HAP-1 (cell line): ENCODE data around the gene DGKH.
"Not testable (repeated sequence)": the region's sequence is repeated elsewhere in the genome, so short reads cannot be mapped to it uniquely, and the experiment has no call there.

Source experiments
- DNase-seq, 2 experiments: peaks; one replicate each; pipeline ENCODE4 v3.0.0-alpha.2; 2016 to 2020; ENCODE audit warnings: low spot score in 2 of 2
- H3K27me3 ChIP-seq: fragments of 250-450 bp; sonication (Bioruptor Pico); 2 replicates; pipeline ENCODE4 v1.5.1; 2020; ENCODE audit warnings: low read depth, mild to moderate bottlenecking, moderate library complexity
- H3K36me3 ChIP-seq: fragments of 250-450 bp; sonication (Bioruptor Pico); replicated peaks from 2 replicates; pipeline ENCODE4 v1.5.1; 2020; ENCODE audit warnings: mild to moderate bottlenecking
- H3K4me1 ChIP-seq: fragments of 250-450 bp; sonication (Bioruptor Pico); 2 replicates; pipeline ENCODE4 v1.5.1; 2020; ENCODE audit warnings: mild to moderate bottlenecking
- H3K4me3 ChIP-seq: fragments of 250-450 bp; sonication (Bioruptor Pico); 2 replicates; pipeline ENCODE4 v1.5.1; 2020; ENCODE audit warnings: mild to moderate bottlenecking, moderate library complexity
- H3K9me3 ChIP-seq: fragments of 250-450 bp; sonication (Bioruptor Pico); 2 replicates; pipeline ENCODE4 v1.5.1; 2020; ENCODE audit warnings: mild to moderate bottlenecking, moderate library complexity
- in situ Hi-C: fragments of 300-500 bp; cut with MboI; formaldehyde crosslinking; loops from 3 replicates; pipeline ENCODE4 v1.14.3; 2020; ENCODE audit warnings: low sequenced_read_pairs, inconsistent platforms, mixed read lengths

The DGKH gene

DNA sequence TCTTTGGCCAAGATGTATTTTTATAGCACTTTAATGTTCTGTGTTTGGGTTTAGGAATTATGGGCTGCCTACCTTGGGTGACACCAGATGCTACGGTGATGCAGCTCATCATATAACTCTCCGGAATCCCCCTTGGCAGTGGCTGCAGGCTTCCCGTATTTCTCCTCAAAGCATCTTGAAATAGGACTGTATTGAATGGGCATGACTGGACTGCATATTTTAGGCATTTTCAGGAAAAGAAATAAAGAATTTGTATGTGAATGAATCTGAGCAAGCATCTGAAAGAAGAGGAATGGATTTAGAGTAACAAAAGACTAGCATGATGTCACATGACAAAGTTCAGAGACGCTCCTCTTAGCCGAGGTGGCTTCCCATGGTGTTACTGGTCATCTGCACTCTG is 70.6 kb downstream of the DGKH start:
- Histone ChIP-seq H3K9me3 (no peaks in the 10 kb centered on the region), H3K4me1 (peaks cover 16% of the 10 kb centered on the region), H3K4me3 (no peak overlapping the region), H3K27me3 (no peaks in the 10 kb centered on the region), H3K36me3 (no peaks in the 10 kb centered on the region)
- DNase-seq = peak; percentile 51 to 94
- in situ Hi-C loops = loop anchor here (25.0 kb wide), 1 partner anchor 732 kb away; no protein-coding TSS in a partner anchor

GRCh38 chr13:42119875-42120274 is 71.4 kb downstream of the DGKH start:
- Histone ChIP-seq H3K4me1 (peaks cover 16% of the 10 kb centered on the region), H3K9me3 (no peaks in the 10 kb centered on the region), H3K36me3 (no peaks in the 10 kb centered on the region), H3K4me3 (no peak overlapping the region), H3K27me3 (no peaks in the 10 kb centered on the region)
- in situ Hi-C loops = loop anchor here (25.0 kb wide), 1 partner anchor 733 kb away; no protein-coding TSS in a partner anchor
- no peak for DNase-seq

- no peaks in the 10 kb centered on the region for H3K27me3 ChIP-seq
- no peaks in the 10 kb centered on the region for H3K9me3 ChIP-seq
- H3K4me3 ChIP-seq = no peak overlapping the region
- H3K4me1 ChIP-seq = peaks cover 11% of the 10 kb centered on the region
- in situ Hi-C loops = loop anchor here (25.0 kb wide), 1 partner anchor 736 kb away; no protein-coding TSS in a partner anchor
- H3K36me3 ChIP-seq = no peaks in the 10 kb centered on the region
- DNase-seq = no peak
Observed at GRCh38 chr13:42123600-42123999, 75.2 kb downstream of the DGKH start.

DNA sequence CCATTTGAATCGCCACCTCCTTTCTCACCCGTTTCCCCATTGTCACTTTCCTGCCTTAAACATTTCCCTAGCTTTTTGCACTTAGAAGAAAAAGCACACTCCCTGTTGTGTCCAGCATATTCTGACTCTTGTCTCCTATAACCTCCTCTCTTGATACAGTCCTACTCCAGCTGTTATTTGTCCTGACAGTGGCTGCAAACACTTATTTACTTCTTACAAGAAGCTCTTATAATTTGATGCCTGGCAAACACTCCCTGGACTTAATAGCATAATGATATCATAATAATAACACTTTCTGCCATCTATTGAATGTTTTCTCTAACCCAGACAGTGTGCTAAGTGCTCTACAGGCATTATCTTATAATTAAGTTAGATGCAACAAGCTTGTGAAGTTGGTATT is 76.6 kb downstream of the DGKH start:
- Histone ChIP-seq H3K36me3 (no peaks in the 10 kb centered on the region), H3K9me3 (no peaks in the 10 kb centered on the region), H3K27me3 (no peaks in the 10 kb centered on the region), H3K4me3 (no peak overlapping the region), H3K4me1 (no peaks in the 10 kb centered on the region; the same call in 1 of the 2 replicates)
- in situ Hi-C loops = no loop called here
- no peak for DNase-seq

DNA sequence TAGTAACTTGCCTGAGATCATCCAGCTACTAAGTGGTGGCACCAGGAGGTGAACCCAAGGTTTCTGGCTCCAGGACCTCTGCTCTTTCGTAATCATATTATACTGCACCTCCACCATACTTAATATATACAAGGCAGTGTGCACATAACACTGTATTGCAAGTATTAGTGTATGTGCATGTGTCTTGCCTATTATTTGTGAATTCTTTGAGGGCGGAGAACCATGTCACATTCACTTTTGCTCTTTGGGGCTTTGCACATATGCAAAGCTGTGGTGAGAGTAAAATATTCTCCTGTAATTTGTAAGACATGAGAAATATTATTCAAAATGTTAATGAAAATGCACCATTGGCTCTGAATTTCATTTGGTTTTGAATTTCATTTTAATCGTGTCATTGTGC is 78.6 kb downstream of the DGKH start:
- Histone ChIP-seq H3K9me3 (no peaks in the 10 kb centered on the region), H3K4me1 (no peaks in the 10 kb centered on the region; the same call in 1 of the 2 replicates)
- in situ Hi-C loops = no loop called here

GRCh38 chr13:42129033-42129432 is 80.6 kb downstream of the DGKH start:
- H3K36me3 ChIP-seq = no peaks in the 10 kb centered on the region
- in situ Hi-C loops = no loop called here
- no peak overlapping the region for H3K4me3 ChIP-seq
- H3K9me3 ChIP-seq = no peaks in the 10 kb centered on the region
- peaks cover 5% of the 10 kb centered on the region for H3K4me1 ChIP-seq
- DNase-seq = no peak
- no peaks in the 10 kb centered on the region for H3K27me3 ChIP-seq

More for the DNA sequence above, 78.6 kb downstream of the DGKH start:
- DNase-seq = no peak
- Histone ChIP-seq H3K4me3 (no peak overlapping the region), H3K36me3 (no peaks in the 10 kb centered on the region), H3K27me3 (no peaks in the 10 kb centered on the region)

DNA sequence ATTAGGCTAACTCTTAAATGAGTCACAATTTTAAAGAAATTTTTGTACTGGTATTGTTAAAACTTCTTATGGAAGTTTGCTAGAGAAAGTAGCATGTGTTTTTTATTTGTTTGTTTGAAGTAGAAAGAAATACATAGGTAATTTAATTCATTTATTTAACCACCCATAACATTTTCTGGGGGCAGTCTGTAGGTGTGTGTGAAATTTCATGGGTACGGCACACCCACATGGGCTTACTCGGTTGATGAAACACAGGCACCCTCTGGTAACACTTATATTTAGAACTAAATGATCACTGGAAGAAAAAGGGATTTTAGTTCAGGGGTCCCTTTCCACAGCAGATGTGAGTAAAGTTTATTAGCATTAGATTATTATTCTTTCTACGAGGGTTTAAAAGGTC is 88.1 kb downstream of the DGKH start:
- in situ Hi-C loops = no loop called here

GRCh38 chr13:42137856-42138537 is 89.5 kb downstream of the DGKH start:
- Histone ChIP-seq H3K36me3 (no peaks in the 10 kb centered on the region), H3K4me3 (no peak overlapping the region), H3K27me3 (no peaks in the 10 kb centered on the region), H3K9me3 (no peaks in the 10 kb centered on the region), H3K4me1 (peaks cover 13% of the 10 kb centered on the region)
- no peak for DNase-seq
- in situ Hi-C loops = no loop called here

More for the DNA sequence above, 88.1 kb downstream of the DGKH start:
- H3K27me3 ChIP-seq = no peaks in the 10 kb centered on the region
- no peak for DNase-seq
- no peaks in the 10 kb centered on the region for H3K36me3 ChIP-seq
- H3K9me3 ChIP-seq = no peaks in the 10 kb centered on the region
- no peak overlapping the region for H3K4me3 ChIP-seq
- H3K4me1 ChIP-seq = peaks cover 13% of the 10 kb centered on the region

- Histone ChIP-seq H3K36me3 (no peaks in the 10 kb centered on the region), H3K9me3 (no peaks in the 10 kb centered on the region), H3K27me3 (no peaks in the 10 kb centered on the region), H3K4me3 (no peak overlapping the region), H3K4me1 (no peaks in the 10 kb centered on the region)
- in situ Hi-C loops = no loop called here
- DNase-seq = no peak
Observed at GRCh38 chr13:42140494-42140893, 92.0 kb downstream of the DGKH start.

DNA sequence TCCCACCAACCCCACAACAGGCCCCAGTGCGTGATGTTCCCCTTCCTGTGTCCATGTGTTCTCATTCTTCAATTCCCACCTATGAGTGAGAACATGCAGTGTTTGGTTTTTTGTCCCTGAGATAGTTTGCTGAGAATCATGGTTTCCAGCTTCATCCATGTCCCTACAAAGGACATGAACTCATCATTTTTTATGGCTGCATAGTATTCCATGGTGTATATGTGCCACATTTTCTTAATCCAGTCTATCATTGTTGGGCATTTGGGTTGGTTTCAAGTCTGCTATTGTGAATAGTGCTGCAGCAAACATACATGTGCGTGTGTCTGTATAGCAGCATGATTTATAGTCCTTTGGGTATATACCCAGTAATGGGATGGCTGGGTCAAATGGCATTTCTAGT is 92.6 kb downstream of the DGKH start:
- H3K27me3 ChIP-seq, H3K9me3 ChIP-seq, in situ Hi-C loops, H3K4me3 ChIP-seq, H3K4me1 ChIP-seq, DNase-seq, H3K36me3 ChIP-seq: not testable (repeated sequence)

DNA sequence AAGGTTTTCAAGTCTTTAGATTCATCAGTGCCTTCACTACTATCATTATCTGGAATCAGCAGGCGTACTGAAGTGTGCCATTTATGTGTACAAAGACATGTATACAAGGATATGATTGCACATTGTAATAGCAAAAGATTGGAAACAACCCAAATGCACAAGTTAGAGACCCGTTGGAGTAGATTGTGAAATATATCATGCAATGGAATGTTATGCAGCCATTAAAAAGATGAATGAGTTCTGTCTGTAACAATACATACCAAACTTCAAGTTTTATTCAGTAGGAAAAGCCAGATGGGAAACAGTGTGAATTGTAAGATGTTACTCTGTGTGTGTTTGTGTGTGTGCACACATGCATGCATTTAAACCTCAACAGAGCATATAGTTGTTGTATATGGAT is 97.9 kb downstream of the DGKH start:
- no peaks in the 10 kb centered on the region for H3K27me3 ChIP-seq
- no peak for DNase-seq
- no peak overlapping the region for H3K4me3 ChIP-seq
- H3K4me1 ChIP-seq = no peaks in the 10 kb centered on the region
- no peaks in the 10 kb centered on the region for H3K36me3 ChIP-seq
- H3K9me3 ChIP-seq = no peaks in the 10 kb centered on the region
- in situ Hi-C loops = no loop called here

DNA sequence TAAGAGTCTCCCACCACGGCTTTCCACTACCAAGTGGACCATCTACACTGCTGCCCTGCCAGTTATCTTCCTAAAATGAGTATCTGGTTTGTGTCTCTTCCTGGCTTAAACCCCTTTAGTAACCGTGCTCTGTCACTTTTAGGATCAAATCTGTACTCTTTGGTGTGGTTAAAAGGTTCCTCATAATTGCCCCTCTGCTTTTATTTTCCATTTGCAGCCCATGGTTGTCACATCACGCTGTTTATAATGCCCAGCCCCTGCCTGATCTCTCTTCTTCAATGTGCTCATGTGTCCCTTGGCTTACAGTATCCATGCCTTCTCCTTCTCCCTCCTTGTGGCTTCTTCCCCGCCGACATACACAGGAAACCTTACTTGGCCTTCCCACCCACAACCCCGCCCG is 100.1 kb downstream of the DGKH start:
- Histone ChIP-seq H3K9me3 (no peaks in the 10 kb centered on the region), H3K36me3 (no peaks in the 10 kb centered on the region), H3K4me1 (peaks cover 8% of the 10 kb centered on the region), H3K27me3 (no peaks in the 10 kb centered on the region), H3K4me3 (no peak overlapping the region)
- in situ Hi-C loops = no loop called here
- DNase-seq = no peak

DNA sequence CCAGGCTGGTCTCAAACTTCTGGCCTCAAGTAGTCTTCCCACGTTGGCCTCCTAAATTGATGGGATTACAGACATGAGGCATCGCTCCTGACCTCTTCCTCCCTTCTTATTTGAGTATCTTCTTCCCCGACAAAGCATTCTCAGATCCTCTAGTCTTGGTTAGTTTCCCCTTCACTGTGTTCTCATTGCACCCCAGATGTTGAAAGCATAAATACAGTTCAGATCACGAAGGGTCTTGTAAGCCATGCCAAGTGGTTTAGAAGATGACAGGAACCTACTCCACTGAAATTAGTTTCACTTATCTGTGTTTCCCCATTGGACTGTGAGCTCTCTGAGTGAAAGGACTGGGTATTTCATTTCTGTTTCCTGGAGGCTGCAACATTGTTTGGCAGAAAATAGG is 100.7 kb downstream of the DGKH start:
- DNase-seq = no peak

DNA sequence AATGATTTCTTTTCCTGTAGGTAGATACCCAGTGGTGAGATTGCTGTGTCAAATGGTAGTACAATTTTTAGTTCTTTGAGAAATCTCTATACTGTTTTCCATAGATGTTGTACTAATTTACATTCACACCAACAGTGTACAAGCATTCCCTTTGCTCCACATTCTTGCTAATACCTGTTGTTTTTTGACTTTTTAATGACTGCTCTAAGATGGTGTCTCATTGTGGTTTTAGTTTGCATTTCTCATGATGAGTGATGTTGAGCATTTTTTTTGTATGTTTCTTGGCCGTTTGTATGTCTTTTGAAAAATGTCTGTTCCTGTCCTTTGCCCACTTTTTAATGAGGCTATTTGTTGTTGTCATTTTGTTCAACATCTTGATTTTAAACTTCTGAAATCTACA is 103.3 kb downstream of the DGKH start:
- H3K27me3 ChIP-seq = no peaks in the 10 kb centered on the region
- H3K4me3 ChIP-seq = no peak overlapping the region
- H3K9me3 ChIP-seq = no peaks in the 10 kb centered on the region
- H3K4me1 ChIP-seq = peaks cover 13% of the 10 kb centered on the region
- H3K36me3 ChIP-seq = no peaks in the 10 kb centered on the region
- DNase-seq = no peak
- in situ Hi-C loops = no loop called here

More for the DNA sequence above, 100.7 kb downstream of the DGKH start:
- Histone ChIP-seq H3K9me3 (no peaks in the 10 kb centered on the region), H3K27me3 (no peaks in the 10 kb centered on the region), H3K4me1 (peaks cover 13% of the 10 kb centered on the region), H3K4me3 (no peak overlapping the region), H3K36me3 (no peaks in the 10 kb centered on the region)
- in situ Hi-C loops = no loop called here

DNA sequence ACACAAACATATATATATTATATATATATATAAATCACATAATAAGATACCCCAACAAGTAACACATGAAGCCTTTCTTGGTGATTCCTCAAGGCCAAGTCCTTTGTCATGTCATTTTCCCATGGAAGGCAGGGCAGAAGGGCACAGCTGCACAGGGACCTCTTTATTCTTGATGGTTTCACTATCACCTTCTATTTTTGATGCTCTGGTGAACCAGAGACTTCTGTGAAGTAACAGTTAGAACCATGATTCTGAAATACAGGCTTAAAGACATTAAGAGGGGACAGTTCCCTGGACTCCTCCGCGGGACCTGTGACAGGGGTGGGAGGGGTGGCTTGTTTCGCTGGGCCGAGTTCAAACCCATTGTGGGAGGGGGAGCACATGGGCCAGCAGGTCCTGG is 104.0 kb downstream of the DGKH start:
- peaks cover 13% of the 10 kb centered on the region for H3K4me1 ChIP-seq
- in situ Hi-C loops = no loop called here
- DNase-seq = no peak

More for the DNA sequence above, 104.0 kb downstream of the DGKH start:
- no peaks in the 10 kb centered on the region for H3K9me3 ChIP-seq
- H3K36me3 ChIP-seq = no peaks in the 10 kb centered on the region
- H3K4me3 ChIP-seq = no peak overlapping the region
- H3K27me3 ChIP-seq = no peaks in the 10 kb centered on the region
